Pancreas (tissue), 10 donors: ENCODE results near the gene TCF4. TPM values are rescaled to one million over a fixed set of nuclear protein-coding genes. Genes with fewer than 3 reads are reported as not detected.

ENCODE experiments used
- ATAC-seq, 4 donors: fragments of 200-7000 bp; cut with Tn5 transposase; one replicate each; pipeline versions ENCODE4 v1.8.0 to v1.9.1; 2020; ENCODE audit warnings: mild to moderate bottlenecking in 4 of 4, moderate library complexity in 4 of 4
- DNase-seq, 6 donors: peaks; one replicate each; pipeline ENCODE4 v3.0.0-alpha.2; 2020
- FAIRE-seq: peaks from 2 replicates; lab custom pipeline; 2012; peaks lifted over from hg19 to GRCh38; lab: Jason Lieb, UNC
- H3K27ac ChIP-seq, 4 donors: fragments of 200-600 bp; sonication (generic); 1 replicate in 3 of 4; 2 replicates in 1 of 4; pipeline versions ENCODE4 v1.5.0 to v1.8.0; 2020
- H3K27me3 ChIP-seq, 4 donors: fragments of 200-600 bp; one replicate each; pipeline ENCODE4 v1.8.0; 2021
- H3K36me3 ChIP-seq, 3 donors: fragments of 200-600 bp; sonication (generic) in 1 of 3; one replicate each; pipeline versions ENCODE4 v1.5.0 to v1.8.0; 2020 to 2021
- H3K4me1 ChIP-seq, 3 donors: fragments of 200-600 bp; one replicate each; pipeline ENCODE4 v1.8.0; 2021
- H3K4me3 ChIP-seq, 4 donors: fragments of 200-600 bp; sonication (generic) in 2 of 4; one replicate each; pipeline versions ENCODE4 v1.5.0 to v1.8.0; 2020 to 2021
- H3K9me3 ChIP-seq, 4 donors: fragments of 200-600 bp; one replicate each; pipeline ENCODE4 v1.8.0; 2021
- WGBS, 2 donors: extraction: QIAGEN DNeasy Blood & Tissue Kit; methylation state at CpG; one replicate each; pipeline ENCODE4 v1.1.7; 2013; 5-methylcytosine and 5-hydroxymethylcytosine counted together
- intact Hi-C, 3 donors: fragments of 100-400 bp; cut with DNase I; formaldehyde crosslinking; loops; one replicate each; pipeline versions ENCODE4 v1.11.1 to v1.14.2; 2022
- polyA plus RNA-seq, 2 donors: library from polyadenylated mRNA; stranded (reverse); fragments of 200-250 nt; gene quantifications; one replicate each; pipeline ENCODE4 v1.2.3, GENCODE V29; 2013
- total RNA-seq, 6 donors: library from RNA; stranded (reverse); fragmentation: NEBNext Ultra II Directional in 4 of 6; extraction: Animal tissue kit (Norgen Biotek cat#: 25700) in 4 of 6; gene quantifications; one replicate each; pipeline versions ENCODE4 v1.2.1 to v1.2.4, GENCODE V29; 2021 to 2023
- TF ChIP-seq, protein P1 (sequence below), 4 donors: fragments of 200-600 bp; sonication (generic) in 3 of 4; IDR thresholded peaks; one replicate each; pipeline versions ENCODE4 v1.5.0 to v1.8.0; 2021; ENCODE audit warnings: antibody characterized with exemption in 4 of 4
- donor health status: healthy with polysubstance abuse.
- donor health status: DM: no; HTN: no; CAD: no; lungs with moderate emphysema.
- donor health status: DM: no; HTN: no; CAD: no.
- donor health status: control.
- donor health status: control.
- donor health status: Bipolar disorder and iron deficiency.
- donor health status: DM: yes; HTN: yes; CAD: no.
- donor health status: DM: no; HTN: no; CAD: no.
- donor health status: DM: no; HTN: no; CAD: no.
- donor health status: DM: yes; HTN: yes; CAD: no.

Gene TCF4
- total and polyA plus RNA-seq, 8 donors = 4.4 to 27.9 (median 10.5) TPM

DNA sequence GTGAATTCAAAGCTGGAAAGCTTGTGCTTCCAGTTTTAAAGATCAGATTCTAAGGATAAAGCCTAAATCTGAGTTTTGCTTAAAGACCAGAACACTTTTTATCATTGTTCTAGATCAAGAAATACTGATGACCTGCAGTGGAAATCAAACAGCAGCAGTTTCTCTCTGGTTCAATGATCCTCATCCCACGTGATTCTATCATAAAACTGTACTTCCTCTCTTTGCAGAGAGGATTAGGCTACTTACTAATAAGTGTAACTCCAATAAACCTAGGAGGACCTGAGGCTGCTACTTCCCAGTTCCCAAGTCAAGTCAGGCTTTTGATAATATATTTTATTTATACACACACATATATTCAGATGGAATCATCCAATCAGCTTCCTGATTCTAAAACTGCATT, 81.9 kb downstream of the TCF4 start:
- no peak for ATAC-seq

DNA sequence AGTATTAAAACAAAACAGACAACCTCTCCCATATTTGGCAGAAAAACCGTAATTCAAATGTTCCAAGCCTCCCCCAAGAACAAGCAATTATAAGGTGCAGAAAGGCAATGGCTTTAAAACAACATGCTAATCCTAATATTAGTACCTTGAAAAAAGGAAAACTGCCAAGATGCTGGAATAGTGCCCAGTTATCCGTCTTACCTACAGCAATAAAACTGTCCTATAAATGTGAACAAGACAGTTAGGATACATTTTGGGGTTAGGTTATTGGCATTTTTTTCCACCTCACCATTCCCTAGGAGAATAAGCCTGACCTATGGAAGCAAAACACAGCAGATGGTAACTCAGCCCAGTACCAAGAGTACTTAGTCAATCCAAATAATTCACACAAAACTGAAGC, 83.2 kb downstream of the TCF4 start:
- DNase-seq (no peak), FAIRE-seq (no peak), ATAC-seq (no peak)
- no peak overlapping the region for H3K4me3 ChIP-seq
- no peaks in the 10 kb centered on the region for H3K36me3 ChIP-seq
- H3K27me3 ChIP-seq = no peaks in the 10 kb centered on the region
- TF ChIP-seq, protein P1, sequence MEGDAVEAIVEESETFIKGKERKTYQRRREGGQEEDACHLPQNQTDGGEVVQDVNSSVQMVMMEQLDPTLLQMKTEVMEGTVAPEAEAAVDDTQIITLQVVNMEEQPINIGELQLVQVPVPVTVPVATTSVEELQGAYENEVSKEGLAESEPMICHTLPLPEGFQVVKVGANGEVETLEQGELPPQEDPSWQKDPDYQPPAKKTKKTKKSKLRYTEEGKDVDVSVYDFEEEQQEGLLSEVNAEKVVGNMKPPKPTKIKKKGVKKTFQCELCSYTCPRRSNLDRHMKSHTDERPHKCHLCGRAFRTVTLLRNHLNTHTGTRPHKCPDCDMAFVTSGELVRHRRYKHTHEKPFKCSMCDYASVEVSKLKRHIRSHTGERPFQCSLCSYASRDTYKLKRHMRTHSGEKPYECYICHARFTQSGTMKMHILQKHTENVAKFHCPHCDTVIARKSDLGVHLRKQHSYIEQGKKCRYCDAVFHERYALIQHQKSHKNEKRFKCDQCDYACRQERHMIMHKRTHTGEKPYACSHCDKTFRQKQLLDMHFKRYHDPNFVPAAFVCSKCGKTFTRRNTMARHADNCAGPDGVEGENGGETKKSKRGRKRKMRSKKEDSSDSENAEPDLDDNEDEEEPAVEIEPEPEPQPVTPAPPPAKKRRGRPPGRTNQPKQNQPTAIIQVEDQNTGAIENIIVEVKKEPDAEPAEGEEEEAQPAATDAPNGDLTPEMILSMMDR (IDR thresholded peaks at IDR 0.05) = no peak
- 67 to 72% methylated on average over 2 of the region's 2 CpGs for WGBS, 2 donors
- H3K4me1 ChIP-seq = peaks cover 0 to 3% (median 0%) of the 10 kb centered on the region in 3 donors
- H3K27ac ChIP-seq = no peak overlapping the region
- intact Hi-C loops = no loop called here
- H3K9me3 ChIP-seq = no peaks in the 10 kb centered on the region

More for the DNA sequence above, 81.9 kb downstream of the TCF4 start:
- DNase-seq = no peak
- Histone ChIP-seq H3K36me3 (no peaks in the 10 kb centered on the region), H3K27me3 (no peaks in the 10 kb centered on the region), H3K4me3 (no peak overlapping the region), H3K27ac (no peak overlapping the region), H3K4me1 (peaks cover 0 to 6% (median 0%) of the 10 kb centered on the region in 3 donors), H3K9me3 (no peaks in the 10 kb centered on the region)
- FAIRE-seq = no peak
- TF ChIP-seq, protein P1 (IDR thresholded peaks at IDR 0.05) = no peak
- WGBS, 2 donors = 72 to 76% methylated on average over 1 of the region's 1 CpG
- intact Hi-C loops = no loop called here

DNA sequence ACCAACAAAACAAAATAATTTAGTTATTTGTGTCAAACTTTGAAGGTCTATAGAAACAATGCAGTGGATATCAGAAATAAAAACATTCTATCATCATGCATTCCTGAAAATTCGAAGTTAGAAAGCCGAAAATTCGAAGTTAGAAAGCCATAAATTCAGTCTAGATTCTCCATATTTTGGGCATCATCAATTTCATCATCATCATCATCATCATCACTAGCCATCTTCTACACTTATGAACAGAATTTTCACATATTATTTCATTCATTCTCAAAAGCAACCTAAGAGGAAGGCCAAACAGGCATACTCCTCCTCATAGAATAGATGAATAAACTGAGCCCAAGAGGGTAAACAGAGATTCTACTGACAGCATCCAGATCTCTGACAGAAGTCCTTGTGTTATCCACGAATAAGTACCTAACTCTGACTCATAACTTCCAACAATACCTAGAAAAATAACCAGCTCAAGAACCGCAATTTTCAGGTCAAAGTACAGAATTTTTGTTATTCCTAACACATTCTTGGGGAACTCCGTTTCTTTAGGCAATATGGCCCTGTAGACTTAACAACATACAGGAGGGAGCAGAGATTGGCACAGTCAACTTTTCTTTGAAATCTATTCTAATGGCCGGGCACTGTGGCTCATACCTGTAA, 84.7 kb downstream of the TCF4 start:
- Histone ChIP-seq H3K27me3 (no peaks in the 10 kb centered on the region), H3K4me3 (no peak overlapping the region), H3K4me1 (peaks cover 0 to 3% (median 0%) of the 10 kb centered on the region in 3 donors), H3K36me3 (no peaks in the 10 kb centered on the region), H3K9me3 (no peaks in the 10 kb centered on the region), H3K27ac (no peak overlapping the region)
- ATAC-seq (no peak), FAIRE-seq (no peak), DNase-seq (no peak)
- intact Hi-C loops = no loop called here
- TF ChIP-seq, protein P1 (IDR thresholded peaks at IDR 0.05) = no peak
- 76 to 80% methylated on average over 7 of the region's 7 CpGs for WGBS, 2 donors

DNA sequence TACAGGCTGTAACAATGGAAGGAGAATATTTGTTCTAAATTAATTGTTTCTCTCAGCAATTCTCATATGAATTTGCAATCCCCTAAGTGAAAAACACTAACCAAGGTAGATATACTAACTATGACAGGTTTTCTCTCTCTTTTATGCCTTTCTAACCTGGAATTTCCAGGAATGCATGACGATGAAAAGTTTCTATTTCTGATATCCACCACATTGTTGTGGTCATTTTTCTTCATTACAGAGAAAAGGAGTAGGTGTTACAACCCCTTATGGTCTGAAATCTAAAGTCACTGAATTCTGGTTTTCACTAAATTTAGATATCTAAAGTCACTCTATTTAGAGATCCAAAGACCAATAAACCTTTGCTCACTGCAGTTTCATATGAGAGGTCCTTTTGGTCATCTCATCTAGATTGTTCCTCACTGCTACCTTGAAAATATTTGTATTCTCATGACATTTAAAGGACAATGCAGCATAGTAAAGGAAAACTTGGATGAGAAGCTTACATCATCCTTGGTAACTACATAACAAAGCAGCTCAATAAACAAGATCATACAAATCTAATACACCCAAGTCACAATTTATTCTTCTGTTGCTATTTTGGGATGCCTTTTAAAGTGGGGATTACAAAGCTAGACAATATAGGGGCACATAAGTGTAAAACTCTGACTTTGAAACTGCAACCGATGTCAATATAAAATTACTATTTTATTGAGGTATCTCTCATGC, 85.8 kb downstream of the TCF4 start:
- DNase-seq (no peak), ATAC-seq (no peak), FAIRE-seq (no peak)
- no peaks in the 10 kb centered on the region for H3K36me3 ChIP-seq
- no peak overlapping the region for H3K4me3 ChIP-seq
- no peaks in the 10 kb centered on the region for H3K27me3 ChIP-seq
- H3K27ac ChIP-seq = no peak overlapping the region
- intact Hi-C loops = no loop called here
- TF ChIP-seq, protein P1 (IDR thresholded peaks at IDR 0.05) = no peak
- H3K9me3 ChIP-seq = no peaks in the 10 kb centered on the region
- 82 to 84% methylated on average over 2 of the region's 2 CpGs for WGBS, 2 donors
- H3K4me1 ChIP-seq = peaks cover 0 to 3% (median 0%) of the 10 kb centered on the region in 3 donors

- intact Hi-C loops = no loop called here
- Histone ChIP-seq H3K4me3 (no peak overlapping the region), H3K36me3 (no peaks in the 10 kb centered on the region), H3K4me1 (peaks cover 0 to 3% (median 0%) of the 10 kb centered on the region in 3 donors), H3K9me3 (no peaks in the 10 kb centered on the region), H3K27me3 (no peaks in the 10 kb centered on the region), H3K27ac (no peak overlapping the region)
- ATAC-seq (no peak), DNase-seq (no peak), FAIRE-seq (no peak)
- TF ChIP-seq, protein P1 (IDR thresholded peaks at IDR 0.05) = no peak
- 74 to 83% methylated on average over 3 of the region's 3 CpGs for WGBS, 2 donors
These were observed 86.4 kb downstream of the TCF4 start for GRCh38 chr18:55501579-55501978.
